DOHH2 (cell line): ENCODE data around the gene SLC35G2.
A peak's percentile ranks its signal among the peaks of the same experiment; 100 is the strongest.

ENCODE experiments used
- H3F3A ChIP-seq: fragments of 200-600 bp; sonication (generic), shearing (Covaris generic); 2 replicates; pipeline ENCODE4 v1.6.0; 2016; ENCODE audit warnings: antibody characterized with exemption, mild to moderate bottlenecking; ENCODE audit not compliant: control insufficient read depth, insufficient read depth
- H3K27ac ChIP-seq: fragments of 200-600 bp; sonication (generic); 2 replicates; pipeline ENCODE4 v1.5.1; 2014; ENCODE audit warnings: low read depth, mild to moderate bottlenecking, low read length, moderate library complexity
- H3K27me3 ChIP-seq: fragments of 200-600 bp; sonication (generic); 2 replicates; pipeline ENCODE4 v1.6.1; 2014; ENCODE audit warnings: mild to moderate bottlenecking, low read length, mixed read lengths; ENCODE audit not compliant: control insufficient read depth
- H3K36me3 ChIP-seq: fragments of 200-600 bp; sonication (generic); 2 replicates; pipeline ENCODE4 v1.6.1; 2014; ENCODE audit warnings: mild to moderate bottlenecking, low read length, moderate library complexity, mixed read lengths; ENCODE audit not compliant: control insufficient read depth
- H3K4me1 ChIP-seq: fragments of 200-600 bp; sonication (generic); 2 replicates; pipeline ENCODE4 v1.6.1; 2014; ENCODE audit warnings: mild to moderate bottlenecking, low read length, mixed read lengths; ENCODE audit not compliant: control insufficient read depth
- H3K4me2 ChIP-seq: fragments of 200-600 bp; sonication (generic); 2 replicates; pipeline ENCODE4 v1.6.0; 2014; ENCODE audit warnings: mild to moderate bottlenecking, low read length, moderate library complexity
- H3K4me3 ChIP-seq: fragments of 200-600 bp; sonication (generic); 2 replicates; pipeline ENCODE4 v1.5.1; 2014; ENCODE audit warnings: mild to moderate bottlenecking, low read length, mixed read lengths
- H3K79me2 ChIP-seq: fragments of 200-600 bp; sonication (generic); 2 replicates; pipeline ENCODE4 v1.6.1; 2014; ENCODE audit warnings: mild to moderate bottlenecking, low read length, mixed read lengths; ENCODE audit not compliant: control insufficient read depth
- H3K9me2 ChIP-seq: fragments of 200-600 bp; sonication (generic); replicated peaks from 2 replicates; pipeline ENCODE4 v1.6.1; 2014; ENCODE audit warnings: mild to moderate bottlenecking, low read length, mixed read lengths; ENCODE audit not compliant: control insufficient read depth
- H3K9me3 ChIP-seq: fragments of 200-600 bp; sonication (generic); 2 replicates; pipeline ENCODE4 v1.6.1; 2014; ENCODE audit warnings: antibody characterized with exemption, low read length, mixed read lengths; ENCODE audit not compliant: control insufficient read depth, insufficient read depth
- H4K20me1 ChIP-seq: fragments of 200-600 bp; sonication (generic); 2 replicates; pipeline ENCODE4 v1.6.0; 2014; ENCODE audit warnings: low read depth, mild to moderate bottlenecking, antibody characterized with exemption, low read length, moderate library complexity; ENCODE audit not compliant: control insufficient read depth, insufficient read depth
- EZH2phosphoT487 ChIP-seq: fragments of 200-600 bp; sonication (generic); IDR thresholded peaks from 2 replicates; pipeline ENCODE4 v1.6.1; 2017; ENCODE audit warnings: borderline replicate concordance, mild to moderate bottlenecking, antibody characterized with exemption, low read length, moderate library complexity, mixed read lengths
- TF ChIP-seq, protein P1 (sequence below): fragments of 200-600 bp; sonication (generic); IDR thresholded peaks from one replicate; pipeline ENCODE4 v1.5.1; 2014; ENCODE audit warnings: antibody characterized with exemption, mild to moderate bottlenecking, low read depth, low read length; ENCODE audit not compliant: poor library complexity, severe bottlenecking

SLC35G2 gene

DNA sequence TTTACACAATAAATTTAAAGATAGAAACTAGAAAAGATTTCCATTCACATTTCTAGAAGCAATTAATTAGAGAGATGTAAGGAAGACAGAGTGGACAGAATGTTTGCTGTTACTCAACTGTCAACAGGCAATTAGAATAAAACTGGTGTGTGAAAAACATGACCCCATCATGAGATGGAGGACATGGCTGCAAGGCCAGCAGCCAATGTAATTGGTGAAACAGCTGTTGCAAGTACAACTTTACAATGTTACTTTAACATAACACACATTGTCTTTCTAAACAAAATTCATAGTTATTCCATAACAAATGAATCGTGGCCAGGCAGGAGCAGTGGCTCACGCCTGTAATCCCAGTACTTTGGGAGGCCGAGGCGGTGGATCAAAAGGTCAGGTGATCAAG lies 38.2 kb upstream of the SLC35G2 start:
- no peaks in the 10 kb centered on the region for H3K9me3 ChIP-seq
- TF ChIP-seq, protein P1, sequence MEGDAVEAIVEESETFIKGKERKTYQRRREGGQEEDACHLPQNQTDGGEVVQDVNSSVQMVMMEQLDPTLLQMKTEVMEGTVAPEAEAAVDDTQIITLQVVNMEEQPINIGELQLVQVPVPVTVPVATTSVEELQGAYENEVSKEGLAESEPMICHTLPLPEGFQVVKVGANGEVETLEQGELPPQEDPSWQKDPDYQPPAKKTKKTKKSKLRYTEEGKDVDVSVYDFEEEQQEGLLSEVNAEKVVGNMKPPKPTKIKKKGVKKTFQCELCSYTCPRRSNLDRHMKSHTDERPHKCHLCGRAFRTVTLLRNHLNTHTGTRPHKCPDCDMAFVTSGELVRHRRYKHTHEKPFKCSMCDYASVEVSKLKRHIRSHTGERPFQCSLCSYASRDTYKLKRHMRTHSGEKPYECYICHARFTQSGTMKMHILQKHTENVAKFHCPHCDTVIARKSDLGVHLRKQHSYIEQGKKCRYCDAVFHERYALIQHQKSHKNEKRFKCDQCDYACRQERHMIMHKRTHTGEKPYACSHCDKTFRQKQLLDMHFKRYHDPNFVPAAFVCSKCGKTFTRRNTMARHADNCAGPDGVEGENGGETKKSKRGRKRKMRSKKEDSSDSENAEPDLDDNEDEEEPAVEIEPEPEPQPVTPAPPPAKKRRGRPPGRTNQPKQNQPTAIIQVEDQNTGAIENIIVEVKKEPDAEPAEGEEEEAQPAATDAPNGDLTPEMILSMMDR, result no peak
- no peak for TF ChIP-seq EZH2phosphoT487
- H3K27ac ChIP-seq, result no peak overlapping the region

DNA sequence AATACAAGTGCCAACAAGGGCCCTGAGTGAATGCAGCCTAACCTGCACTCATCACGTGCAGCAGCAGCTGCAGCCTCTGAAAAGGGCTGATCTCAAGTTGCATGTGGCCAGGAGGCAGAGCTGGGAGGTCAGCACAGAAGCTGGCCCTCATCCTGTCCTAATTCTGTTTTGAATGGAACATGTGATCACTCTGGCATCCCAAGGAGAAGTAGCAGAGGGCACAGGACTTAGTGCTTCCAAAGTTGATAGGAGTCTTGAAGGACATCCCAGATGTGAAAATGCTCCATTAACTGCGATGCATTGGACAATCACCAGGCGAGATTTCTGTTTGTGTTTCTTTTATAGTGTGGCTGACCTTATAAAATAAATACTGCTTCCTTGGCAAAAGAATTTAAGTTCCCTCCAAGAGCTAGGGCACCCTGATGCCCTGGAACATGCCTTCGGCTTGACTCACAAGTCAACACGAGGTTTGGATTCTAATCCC lies 35.2 kb upstream of the SLC35G2 start:
- Histone ChIP-seq H3K79me2 (no peaks in the 10 kb centered on the region), H3K36me3 (no peaks in the 10 kb centered on the region), H3K9me2 (no peaks in the 10 kb centered on the region), H3K4me3 (no peak overlapping the region), H3F3A (no peaks in the 10 kb centered on the region), H3K27ac (no peak overlapping the region), H3K9me3 (no peaks in the 10 kb centered on the region), H3K4me1 (peaks cover 12% of the 10 kb centered on the region), H3K27me3 (no peaks in the 10 kb centered on the region), H4K20me1 (no peaks in the 10 kb centered on the region), H3K4me2 (no peak overlapping the region)
- TF ChIP-seq, protein P1, result no peak
- TF ChIP-seq EZH2phosphoT487, result no peak

More for the DNA sequence above, 38.2 kb upstream of the SLC35G2 start:
- H3K4me1 ChIP-seq, result no peaks in the 10 kb centered on the region
- H3K27me3 ChIP-seq, result no peaks in the 10 kb centered on the region
- H3K9me2 ChIP-seq, result no peaks in the 10 kb centered on the region
- no peaks in the 10 kb centered on the region for H4K20me1 ChIP-seq
- no peak overlapping the region for H3K4me2 ChIP-seq
- H3K4me3 ChIP-seq, result no peak overlapping the region
- no peaks in the 10 kb centered on the region for H3K79me2 ChIP-seq
- no peaks in the 10 kb centered on the region for H3F3A ChIP-seq
- H3K36me3 ChIP-seq, result no peaks in the 10 kb centered on the region

DNA sequence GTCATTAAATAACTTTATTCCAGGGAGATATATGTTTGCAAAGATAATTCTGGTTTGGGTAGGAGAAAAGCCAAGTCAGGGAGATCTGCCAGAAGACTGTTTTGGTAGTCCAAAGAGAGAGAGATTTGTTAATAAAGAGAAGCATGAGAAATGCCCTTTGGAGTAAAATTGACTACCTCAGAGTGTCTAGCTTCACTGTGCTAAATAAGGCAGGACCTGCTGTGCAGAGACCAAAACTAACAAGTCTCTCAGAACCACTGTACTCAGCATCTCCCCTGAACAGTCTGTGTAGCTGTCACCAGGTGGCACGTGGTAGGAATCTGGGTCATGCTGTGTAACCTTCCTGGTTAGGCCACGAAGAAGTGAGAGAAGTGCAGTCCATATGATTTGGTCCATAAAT lies 31.6 kb upstream of the SLC35G2 start:
- Histone ChIP-seq H3K4me2 (peak overlapping the region; percentile 12; the same call in 1 of the 2 replicates), H3K27ac (no peak overlapping the region), H3F3A (no peaks in the 10 kb centered on the region)

More for the DNA sequence above, 31.6 kb upstream of the SLC35G2 start:
- TF ChIP-seq, protein P1, result no peak
- TF ChIP-seq EZH2phosphoT487, result no peak
- Histone ChIP-seq H3K9me3 (no peaks in the 10 kb centered on the region), H3K9me2 (no peaks in the 10 kb centered on the region), H3K27me3 (no peaks in the 10 kb centered on the region), H4K20me1 (no peaks in the 10 kb centered on the region), H3K4me1 (peaks cover 13% of the 10 kb centered on the region), H3K4me3 (no peak overlapping the region), H3K36me3 (no peaks in the 10 kb centered on the region), H3K79me2 (no peaks in the 10 kb centered on the region)
